Purkinje cell (primary cell): ENCODE measurements around the gene HEATR1. TPM values are rescaled to one million over a fixed set of nuclear protein-coding genes. Genes with fewer than 3 reads are reported as not detected.

Experiments used
- polyA plus RNA-seq: library from polyadenylated mRNA; unstranded; fragments of >200 nt; fragmentation: Nextera tagmentation; gene quantifications from 2 replicates; pipeline ENCODE4 v1.2.1, GENCODE V29; 2014

HEATR1 gene
- polyA plus RNA-seq, result 4.4 and 20.7 TPM in 2 replicates

GRCh38 chr1:236603991-236604904 is at the start of gene HEATR1:
Gene HEATR1, minus strand, starts transcription at chr1:236604516. Its CDS starts 421 bp downstream, at chr1:236604095.

GRCh38 chr1:236523704-236524141 is 80.6 kb downstream of the HEATR1 start, which contains the start of gene LGALS8:
Gene LGALS8, plus strand, starts transcription at chr1:236523982. Its CDS starts 2,089 bp downstream, at chr1:236526071.

Other genes starting within 250 kb of the HEATR1 start
- not detected in 2 replicates for gene EDARADD, start 210.2 kb downstream of the HEATR1 start, polyA plus RNA-seq
- gene LGALS8, start 80.5 kb downstream of the HEATR1 start, polyA plus RNA-seq, result 75.1 and 90.5 TPM in 2 replicates
- 1.0 and 5.0 TPM in 2 replicates for gene ACTN2, start 82.0 kb upstream of the HEATR1 start, polyA plus RNA-seq
- 3.5 and 4.2 TPM in 2 replicates for gene MTR, start 190.8 kb upstream of the HEATR1 start, polyA plus RNA-seq